Sigmoid colon (tissue), 7 donors: ENCODE measurements around the gene TLE1. TPM values are rescaled to one million over a fixed set of nuclear protein-coding genes. Genes with fewer than 3 reads are reported as not detected.

Source experiments
- DNase-seq: peaks from one replicate; pipeline ENCODE4 v3.0.0-alpha.2; 2019
- H3K27ac ChIP-seq, 4 donors: fragments of 200-600 bp; sonication (generic); one replicate each; pipeline ENCODE4 v1.5.1; 2016 to 2019; ENCODE audit warnings: mild to moderate bottlenecking in 1 of 4
- H3K27me3 ChIP-seq, 3 donors: fragments of 200-600 bp; sonication (generic); one replicate each; pipeline ENCODE4 v1.5.1; 2019; ENCODE audit warnings: mild to moderate bottlenecking in 1 of 3
- H3K36me3 ChIP-seq, 4 donors: fragments of 200-600 bp; sonication (generic); one replicate each; pipeline ENCODE4 v1.5.1; 2016 to 2019
- H3K4me1 ChIP-seq, 4 donors: fragments of 200-600 bp; sonication (generic); one replicate each; pipeline ENCODE4 v1.5.1; 2017 to 2019
- H3K4me3 ChIP-seq, 4 donors: fragments of 200-600 bp; sonication (generic); one replicate each; pipeline ENCODE4 v1.5.1; 2017 to 2019; ENCODE audit warnings: mild to moderate bottlenecking in 2 of 4, moderate library complexity in 1 of 4
- H3K9me3 ChIP-seq, 4 donors: fragments of 200-600 bp in 3 of 4; sonication (generic) in 3 of 4; one replicate each; pipeline versions ENCODE4 v1.5.1 to v1.6.1; 2013 to 2019
- EP300 ChIP-seq, 4 donors: sonication (generic); formaldehyde crosslinking; IDR thresholded peaks; one replicate each; pipeline ENCODE4 v1.6.1; 2017; ENCODE audit warnings: antibody characterized with exemption in 4 of 4
- POLR2A ChIP-seq, 2 donors: fragments of 450-650 bp; IDR thresholded peaks; one replicate each; pipeline ENCODE4 v1.6.1; 2016; ENCODE audit warnings: antibody characterized with exemption in 2 of 2, mild to moderate bottlenecking in 2 of 2, moderate library complexity in 2 of 2
- POLR2AphosphoS5 ChIP-seq, 4 donors: sonication (generic); formaldehyde crosslinking; IDR thresholded peaks; one replicate each; pipeline ENCODE4 v1.6.1; 2017; ENCODE audit warnings: antibody characterized with exemption in 4 of 4
- WGBS, 2 donors: extraction: QIAGEN DNeasy Blood & Tissue Kit; methylation state at CpG; one replicate each; pipeline ENCODE4 v1.1.7; 2013; 5-methylcytosine and 5-hydroxymethylcytosine counted together
- intact Hi-C: fragments of 100-400 bp; cut with DNase I; formaldehyde crosslinking; loops from one replicate; pipeline ENCODE4 v1.15.1; 2023
- polyA plus RNA-seq, 3 donors: library from polyadenylated mRNA; stranded (reverse); fragments of 200-250 nt; gene quantifications; one replicate each; pipeline ENCODE4 v1.2.3, GENCODE V29; 2013
- total RNA-seq, 4 donors: library from RNA; depleted of rRNA; stranded (reverse); fragments of >200 nt; gene quantifications; one replicate each; pipeline ENCODE4 v1.1.0, GENCODE V29; 2016
- TF ChIP-seq, protein P1 (sequence below), 4 experiments: fragments of 450-650 bp in 3 of 4; fragments of 200-600 bp in 1 of 4; IDR thresholded peaks; one replicate each; pipeline ENCODE4 v1.5.1; 2016 to 2019; ENCODE audit warnings: antibody characterized with exemption in 4 of 4, mild to moderate bottlenecking in 3 of 4, moderate library complexity in 2 of 4
- donor health status: healthy with polysubstance abuse.
- donor health status: Bipolar disorder and iron deficiency.
- donor health status: healthy.

TLE1 gene
- total and polyA plus RNA-seq, 7 donors = 28.9 to 54.6 (median 45.7) TPM

GRCh38 chr9:81543695-81544094 is 145.7 kb downstream of the TLE1 start:
- Histone ChIP-seq H3K4me3 (no peak overlapping the region), H3K9me3 (no peaks in the 10 kb centered on the region), H3K4me1 (peaks cover 0 to 10% (median 2%) of the 10 kb centered on the region in 4 donors), H3K36me3 (no peaks in the 10 kb centered on the region), H3K27ac (no peak overlapping the region), H3K27me3 (no peaks in the 10 kb centered on the region)
- DNase-seq = no peak
- TF ChIP-seq EP300 (IDR thresholded peaks at IDR 0.05) (no peak), POLR2A (IDR thresholded peaks at IDR 0.05) (no peak), POLR2AphosphoS5 (IDR thresholded peaks at IDR 0.05) (no peak)
- TF ChIP-seq, protein P1, sequence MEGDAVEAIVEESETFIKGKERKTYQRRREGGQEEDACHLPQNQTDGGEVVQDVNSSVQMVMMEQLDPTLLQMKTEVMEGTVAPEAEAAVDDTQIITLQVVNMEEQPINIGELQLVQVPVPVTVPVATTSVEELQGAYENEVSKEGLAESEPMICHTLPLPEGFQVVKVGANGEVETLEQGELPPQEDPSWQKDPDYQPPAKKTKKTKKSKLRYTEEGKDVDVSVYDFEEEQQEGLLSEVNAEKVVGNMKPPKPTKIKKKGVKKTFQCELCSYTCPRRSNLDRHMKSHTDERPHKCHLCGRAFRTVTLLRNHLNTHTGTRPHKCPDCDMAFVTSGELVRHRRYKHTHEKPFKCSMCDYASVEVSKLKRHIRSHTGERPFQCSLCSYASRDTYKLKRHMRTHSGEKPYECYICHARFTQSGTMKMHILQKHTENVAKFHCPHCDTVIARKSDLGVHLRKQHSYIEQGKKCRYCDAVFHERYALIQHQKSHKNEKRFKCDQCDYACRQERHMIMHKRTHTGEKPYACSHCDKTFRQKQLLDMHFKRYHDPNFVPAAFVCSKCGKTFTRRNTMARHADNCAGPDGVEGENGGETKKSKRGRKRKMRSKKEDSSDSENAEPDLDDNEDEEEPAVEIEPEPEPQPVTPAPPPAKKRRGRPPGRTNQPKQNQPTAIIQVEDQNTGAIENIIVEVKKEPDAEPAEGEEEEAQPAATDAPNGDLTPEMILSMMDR (IDR thresholded peaks at IDR 0.05) = no peak
- 97% methylated on average over 1 of the region's 1 CpG for WGBS, 2 donors
- intact Hi-C loops = no loop called here

- H3K36me3 ChIP-seq = no peaks in the 10 kb centered on the region
- DNase-seq = no peak
- peaks cover 0 to 10% (median 2%) of the 10 kb centered on the region in 4 donors for H3K4me1 ChIP-seq
- WGBS, 2 donors = 79 to 85% methylated on average over 6 of the region's 6 CpGs
- no peak overlapping the region for H3K27ac ChIP-seq
- intact Hi-C loops = no loop called here
- H3K4me3 ChIP-seq = no peak overlapping the region
- TF ChIP-seq, protein P1 (IDR thresholded peaks at IDR 0.05) = no peak
- TF ChIP-seq POLR2AphosphoS5 (IDR thresholded peaks at IDR 0.05) (no peak), EP300 (IDR thresholded peaks at IDR 0.05) (no peak), POLR2A (IDR thresholded peaks at IDR 0.05) (no peak)
- no peaks in the 10 kb centered on the region for H3K9me3 ChIP-seq
- H3K27me3 ChIP-seq = no peaks in the 10 kb centered on the region
These were observed 147.0 kb downstream of the TLE1 start for GRCh38 chr9:81542118-81542889.

- intact Hi-C loops = no loop called here
- 88 to 93% methylated on average over 8 of the region's 8 CpGs for whole genome bisulfite sequencing, 2 donors
These were observed 149.1 kb downstream of the TLE1 start for GRCh38 chr9:81540142-81540710.

DNA sequence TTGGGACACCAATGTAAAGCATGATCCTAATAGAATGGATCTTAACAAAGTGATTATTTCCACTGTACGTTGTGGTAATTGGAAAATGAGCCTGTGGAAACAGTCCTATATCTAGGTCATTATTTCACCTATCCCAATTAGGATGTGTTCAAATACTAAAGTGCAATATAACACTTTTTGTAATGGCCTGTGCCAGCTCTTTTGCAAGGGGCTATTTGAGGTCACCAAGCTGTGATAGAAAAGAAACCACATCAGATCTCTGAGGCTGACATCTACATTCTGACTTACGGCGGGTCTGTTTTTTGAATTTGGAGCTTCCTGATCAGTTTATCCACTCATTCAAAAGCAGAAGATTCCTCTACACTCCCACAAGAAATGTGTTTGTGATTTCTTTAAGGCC is 150.0 kb downstream of the TLE1 start:
- no peak for DNase-seq
- Histone ChIP-seq H3K27ac (no peak overlapping the region), H3K9me3 (no peaks in the 10 kb centered on the region), H3K36me3 (no peaks in the 10 kb centered on the region), H3K4me1 (peaks cover 0 to 10% (median 2%) of the 10 kb centered on the region in 4 donors), H3K4me3 (no peak overlapping the region), H3K27me3 (no peaks in the 10 kb centered on the region)
- WGBS, 2 donors = 82 to 91% methylated on average over 3 of the region's 3 CpGs
- TF ChIP-seq, protein P1 (IDR thresholded peaks at IDR 0.05) = no peak
- TF ChIP-seq POLR2AphosphoS5 (IDR thresholded peaks at IDR 0.05) (no peak), POLR2A (IDR thresholded peaks at IDR 0.05) (no peak), EP300 (IDR thresholded peaks at IDR 0.05) (no peak)
- intact Hi-C loops = no loop called here

More at GRCh38 chr9:81540142-81540710, 149.1 kb downstream of the TLE1 start:
- Histone ChIP-seq H3K4me3 (no peak overlapping the region), H3K27ac (no peak overlapping the region), H3K4me1 (peaks cover 0 to 10% (median 2%) of the 10 kb centered on the region in 4 donors), H3K9me3 (no peaks in the 10 kb centered on the region), H3K36me3 (no peaks in the 10 kb centered on the region), H3K27me3 (no peaks in the 10 kb centered on the region)
- DNase-seq = no peak
- TF ChIP-seq EP300 (IDR thresholded peaks at IDR 0.05) (no peak), POLR2A (IDR thresholded peaks at IDR 0.05) (no peak), POLR2AphosphoS5 (IDR thresholded peaks at IDR 0.05) (no peak)
- TF ChIP-seq, protein P1 (IDR thresholded peaks at IDR 0.05) = no peak
